Measurements from ENCODE around the gene MRPS16. TPM values are rescaled to one million over a fixed set of nuclear protein-coding genes. Genes with fewer than 3 reads are reported as not detected.

MRPS16 gene
- total and polyA plus RNA-seq, 9 of the 15 experiments (the other 6 are each of a cell fraction or from before 2014, with no cell fraction given), result 65.0 to 239 (median 146) TPM

DNA sequence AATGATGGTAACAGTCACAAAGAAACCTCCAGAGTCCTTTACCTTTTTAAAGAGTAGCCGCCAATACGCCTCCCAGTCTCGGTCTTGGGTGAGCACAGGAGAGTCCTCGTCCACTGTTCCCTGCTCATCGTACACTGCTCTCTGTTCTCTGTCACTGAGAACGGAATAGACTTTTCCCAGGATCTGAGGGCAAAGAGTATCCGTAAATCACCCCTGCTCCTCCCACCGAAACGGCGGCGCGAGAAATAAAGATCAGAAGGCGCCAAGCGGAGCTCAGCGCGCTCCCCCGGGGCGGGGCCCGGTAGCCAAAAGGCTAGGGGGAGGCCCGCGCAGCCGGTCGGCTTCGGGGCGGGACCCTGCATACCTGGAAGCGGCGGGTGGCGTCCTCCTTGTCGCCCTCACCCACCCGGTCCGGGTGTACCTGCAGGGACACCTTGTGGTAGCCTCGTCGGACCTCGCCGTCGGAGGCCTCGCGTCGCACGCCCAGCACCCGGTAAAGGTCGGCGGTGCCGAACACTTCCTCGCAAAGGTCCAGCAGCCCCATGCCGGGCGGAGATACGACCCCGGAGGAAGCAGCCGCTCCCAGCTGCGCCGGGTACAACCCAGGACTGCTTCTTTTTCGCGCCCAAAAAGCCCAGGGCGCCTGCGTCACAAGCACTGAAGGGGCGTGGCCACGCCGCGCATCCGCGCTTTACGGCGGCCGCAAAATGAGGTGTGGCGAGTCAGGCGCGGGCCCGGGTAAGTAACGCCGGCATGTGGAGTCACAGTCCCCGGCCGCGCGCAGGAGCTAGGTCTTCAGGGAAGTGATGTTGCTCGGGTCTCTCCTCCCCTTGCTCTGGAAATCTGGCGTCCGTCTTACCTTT is 5.6 kb downstream of the MRPS16 start, which contains the start of gene DNAJC9 (continued):
- TF ChIP-seq TBL1XR1 (IDR thresholded peaks at IDR 0.05; ENCODE audit: low read length in 2 of 2) (peak; percentile 13 to 46; a peak in 2 of 4 replicates), PHB2 (IDR thresholded peaks at IDR 0.05; ENCODE audit: low read depth) (no peak), SRF (CRISPR knock-in tag; IDR thresholded peaks at IDR 0.05) (peak; percentile 47 to 80; a peak in 2 of 4 replicates), HDAC6 (IDR thresholded peaks at IDR 0.05; ENCODE audit: low read depth, low read length) (0 out of 2 replicates have a peak, but pooled peaks have one; percentile 32), NFRKB (IDR thresholded peaks at IDR 0.05; ENCODE audit: low read depth) (0 out of 2 replicates have a peak, but pooled peaks have one; percentile 60), NR4A1 (CRISPR knock-in tag; IDR thresholded peaks at IDR 0.05) (peak; percentile 89), NR4A1 (tag; IDR thresholded peaks at IDR 0.05) (peak; percentile 59; the same call in 1 of the 2 replicates), CREB1 (IDR thresholded peaks at IDR 0.05) (peak; percentile 86), CREB1 (CRISPR knock-in tag; IDR thresholded peaks at IDR 0.05) (peak; percentile 91), MAFK (IDR thresholded peaks at IDR 0.05; ENCODE audit: low read length) (0 out of 2 replicates have a peak, but pooled peaks have one; percentile 4), ZKSCAN8 (CRISPR knock-in tag; IDR thresholded peaks at IDR 0.05) (no peak), MTA1 (IDR thresholded peaks at IDR 0.05; ENCODE audit: borderline replicate concordance) (peak; percentile 93), SMAD1 (IDR thresholded peaks at IDR 0.05; ENCODE audit: low read depth, low read length, partially characterized antibody) (peak; percentile 49), TFAM (CRISPR knock-in tag; conservative IDR thresholded peaks at IDR 0.05) (no peak)
- TF ChIP-seq, protein P1, sequence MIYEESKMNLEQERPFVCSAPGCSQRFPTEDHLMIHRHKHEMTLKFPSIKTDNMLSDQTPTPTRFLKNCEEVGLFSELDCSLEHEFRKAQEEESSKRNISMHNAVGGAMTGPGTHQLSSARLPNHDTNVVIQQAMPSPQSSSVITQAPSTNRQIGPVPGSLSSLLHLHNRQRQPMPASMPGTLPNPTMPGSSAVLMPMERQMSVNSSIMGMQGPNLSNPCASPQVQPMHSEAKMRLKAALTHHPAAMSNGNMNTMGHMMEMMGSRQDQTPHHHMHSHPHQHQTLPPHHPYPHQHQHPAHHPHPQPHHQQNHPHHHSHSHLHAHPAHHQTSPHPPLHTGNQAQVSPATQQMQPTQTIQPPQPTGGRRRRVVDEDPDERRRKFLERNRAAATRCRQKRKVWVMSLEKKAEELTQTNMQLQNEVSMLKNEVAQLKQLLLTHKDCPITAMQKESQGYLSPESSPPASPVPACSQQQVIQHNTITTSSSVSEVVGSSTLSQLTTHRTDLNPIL (CRISPR knock-in tag; IDR thresholded peaks at IDR 0.05), result no peak
- TF ChIP-seq, protein P2, sequence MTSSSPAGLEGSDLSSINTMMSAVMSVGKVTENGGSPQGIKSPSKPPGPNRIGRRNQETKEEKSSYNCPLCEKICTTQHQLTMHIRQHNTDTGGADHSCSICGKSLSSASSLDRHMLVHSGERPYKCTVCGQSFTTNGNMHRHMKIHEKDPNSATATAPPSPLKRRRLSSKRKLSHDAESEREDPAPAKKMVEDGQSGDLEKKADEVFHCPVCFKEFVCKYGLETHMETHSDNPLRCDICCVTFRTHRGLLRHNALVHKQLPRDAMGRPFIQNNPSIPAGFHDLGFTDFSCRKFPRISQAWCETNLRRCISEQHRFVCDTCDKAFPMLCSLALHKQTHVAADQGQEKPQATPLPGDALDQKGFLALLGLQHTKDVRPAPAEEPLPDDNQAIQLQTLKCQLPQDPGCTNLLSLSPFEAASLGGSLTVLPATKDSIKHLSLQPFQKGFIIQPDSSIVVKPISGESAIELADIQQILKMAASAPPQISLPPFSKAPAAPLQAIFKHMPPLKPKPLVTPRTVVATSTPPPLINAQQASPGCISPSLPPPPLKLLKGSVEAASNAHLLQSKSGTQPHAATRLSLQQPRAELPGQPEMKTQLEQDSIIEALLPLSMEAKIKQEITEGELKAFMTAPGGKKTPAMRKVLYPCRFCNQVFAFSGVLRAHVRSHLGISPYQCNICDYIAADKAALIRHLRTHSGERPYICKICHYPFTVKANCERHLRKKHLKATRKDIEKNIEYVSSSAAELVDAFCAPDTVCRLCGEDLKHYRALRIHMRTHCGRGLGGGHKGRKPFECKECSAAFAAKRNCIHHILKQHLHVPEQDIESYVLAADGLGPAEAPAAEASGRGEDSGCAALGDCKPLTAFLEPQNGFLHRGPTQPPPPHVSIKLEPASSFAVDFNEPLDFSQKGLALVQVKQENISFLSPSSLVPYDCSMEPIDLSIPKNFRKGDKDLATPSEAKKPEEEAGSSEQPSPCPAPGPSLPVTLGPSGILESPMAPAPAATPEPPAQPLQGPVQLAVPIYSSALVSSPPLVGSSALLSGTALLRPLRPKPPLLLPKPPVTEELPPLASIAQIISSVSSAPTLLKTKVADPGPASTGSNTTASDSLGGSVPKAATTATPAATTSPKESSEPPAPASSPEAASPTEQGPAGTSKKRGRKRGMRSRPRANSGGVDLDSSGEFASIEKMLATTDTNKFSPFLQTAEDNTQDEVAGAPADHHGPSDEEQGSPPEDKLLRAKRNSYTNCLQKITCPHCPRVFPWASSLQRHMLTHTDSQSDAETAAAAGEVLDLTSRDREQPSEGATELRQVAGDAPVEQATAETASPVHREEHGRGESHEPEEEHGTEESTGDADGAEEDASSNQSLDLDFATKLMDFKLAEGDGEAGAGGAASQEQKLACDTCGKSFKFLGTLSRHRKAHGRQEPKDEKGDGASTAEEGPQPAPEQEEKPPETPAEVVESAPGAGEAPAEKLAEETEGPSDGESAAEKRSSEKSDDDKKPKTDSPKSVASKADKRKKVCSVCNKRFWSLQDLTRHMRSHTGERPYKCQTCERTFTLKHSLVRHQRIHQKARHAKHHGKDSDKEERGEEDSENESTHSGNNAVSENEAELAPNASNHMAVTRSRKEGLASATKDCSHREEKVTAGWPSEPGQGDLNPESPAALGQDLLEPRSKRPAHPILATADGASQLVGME (CRISPR knock-in tag; IDR thresholded peaks at IDR 0.05), result peak; percentile 81; the same call in 1 of the 2 replicates
